Activated CD8-positive, alpha-beta T cell treated with anti-CD3 and anti-CD28 coated beads for 36 hours (primary cell): ENCODE measurements around the gene TRPV2. TPM values are rescaled to one million over a fixed set of nuclear protein-coding genes. Genes with fewer than 3 reads are reported as not detected.

Experiments
- ATAC-seq: fragments of 200-7000 bp; cut with Tn5 transposase; one replicate; pipeline ENCODE4 v1.10.0; 2021; ENCODE audit warnings: mild to moderate bottlenecking, moderate library complexity
- CTCF ChIA-PET: fragments of 350-600 bp; sonication (Branson Sonifier 250); formaldehyde crosslinking; loops from one replicate; lab custom pipeline; 2021; ENCODE audit warnings: antibody characterized with exemption; lab: Charles Lee
- POLR2A ChIA-PET: fragments of 350-600 bp; sonication (Branson Sonifier 250); formaldehyde crosslinking; loops from one replicate; lab custom pipeline; 2021; ENCODE audit warnings: antibody characterized with exemption; lab: Charles Lee
- DNase-seq: peaks from one replicate; pipeline ENCODE4 v3.0.0-alpha.2; 2020
- H3K27ac Mint-ChIP-seq: one replicate; pipeline ENCODE4 v1.8.0; 2021; ENCODE audit warnings: mild to moderate bottlenecking, mixed read lengths
- H3K27me3 Mint-ChIP-seq: one replicate; pipeline ENCODE4 v1.8.0; 2021; ENCODE audit warnings: mixed read lengths
- H3K36me3 Mint-ChIP-seq: one replicate; pipeline ENCODE4 v1.8.0; 2021; ENCODE audit warnings: low read depth, mixed read lengths
- H3K4me1 Mint-ChIP-seq: one replicate; pipeline ENCODE4 v1.8.0; 2021; ENCODE audit warnings: low read depth, mixed read lengths
- H3K4me3 Mint-ChIP-seq: one replicate; pipeline ENCODE4 v1.8.0; 2021; ENCODE audit warnings: mild to moderate bottlenecking, moderate library complexity, mixed read lengths
- H3K9me3 Mint-ChIP-seq: one replicate; pipeline ENCODE4 v1.8.0; 2021; ENCODE audit warnings: mixed read lengths
- CTCF ChIP-seq: fragments of 200-600 bp; IDR thresholded peaks from one replicate; pipeline ENCODE4 v1.8.0; 2022; ENCODE audit warnings: antibody characterized with exemption, mild to moderate bottlenecking
- intact Hi-C: fragments of 100-400 bp; cut with micrococcal nuclease; formaldehyde crosslinking; loops from one replicate; pipeline ENCODE4 v1.10.0; 2022
- total RNA-seq, 2 experiments: library from RNA; stranded (reverse); gene quantifications; one replicate each; pipeline ENCODE4 v1.2.3, GENCODE V29; 2021

Gene TRPV2
- total RNA-seq, 2 experiments from 2014 or later: 44.6 to 47.6 TPM

DNA sequence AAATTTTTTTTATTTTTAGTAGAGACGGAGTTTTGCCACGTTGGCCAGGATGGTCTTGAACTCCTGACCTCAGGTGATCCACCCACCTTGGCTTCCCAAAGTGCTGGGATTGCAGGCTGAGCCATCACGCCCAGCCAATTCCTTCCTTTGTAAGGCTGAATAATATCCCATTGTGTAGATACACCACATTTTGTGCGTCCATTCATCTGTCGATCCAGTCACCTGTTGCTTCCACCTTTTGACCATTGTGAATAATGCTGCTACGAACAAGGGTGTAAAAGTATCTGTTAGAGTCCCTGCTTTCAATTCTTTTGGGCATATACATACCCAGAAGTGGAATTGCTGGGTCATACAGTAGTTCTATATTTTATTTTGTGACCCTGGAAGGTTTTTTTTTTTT lies 15.3 kb downstream of the TRPV2 start:
- Mint-ChIP-seq H3K36me3 (peaks cover 18% of the 10 kb centered on the region), H3K27ac (no peak overlapping the region), H3K4me3 (no peak overlapping the region), H3K4me1 (peaks cover 9% of the 10 kb centered on the region), H3K27me3 (no peaks in the 10 kb centered on the region), H3K9me3 (no peaks in the 10 kb centered on the region)
- ATAC-seq: no peak
- CTCF ChIA-PET: no interaction called here
- no peak for TF ChIP-seq CTCF
- intact Hi-C loops: no loop called here
- POLR2A ChIA-PET: interaction anchor here (2.3 to 3.5 kb wide), 2 partner anchors 9 to 10 kb away, joined by 6 to 43 read pairs; no protein-coding TSS in a partner anchor
- DNase-seq: no peak

DNA sequence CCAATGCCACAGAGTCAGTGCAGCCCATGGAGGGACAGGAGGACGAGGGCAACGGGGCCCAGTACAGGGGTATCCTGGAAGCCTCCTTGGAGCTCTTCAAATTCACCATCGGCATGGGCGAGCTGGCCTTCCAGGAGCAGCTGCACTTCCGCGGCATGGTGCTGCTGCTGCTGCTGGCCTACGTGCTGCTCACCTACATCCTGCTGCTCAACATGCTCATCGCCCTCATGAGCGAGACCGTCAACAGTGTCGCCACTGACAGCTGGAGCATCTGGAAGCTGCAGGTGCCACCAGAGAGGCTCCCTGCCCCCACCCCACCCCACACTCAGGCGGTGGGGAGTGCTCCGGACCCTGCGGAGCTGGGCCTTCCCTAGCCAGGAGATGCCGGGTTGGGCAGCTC lies 16.6 kb downstream of the TRPV2 start:
- Mint-ChIP-seq H3K9me3 (no peaks in the 10 kb centered on the region), H3K4me1 (peaks cover 11% of the 10 kb centered on the region), H3K36me3 (peaks cover 13% of the 10 kb centered on the region), H3K27ac (no peak overlapping the region), H3K27me3 (no peaks in the 10 kb centered on the region), H3K4me3 (no peak overlapping the region)
- intact Hi-C loops: no loop called here
- no peak for ATAC-seq
- no peak for TF ChIP-seq CTCF
- DNase-seq: no peak
- POLR2A ChIA-PET: interaction anchor here (0.7 to 2.3 kb wide), 3 partner anchors 9 to 14 kb away, joined by 3 to 12 read pairs (median 6); no protein-coding TSS in a partner anchor
- CTCF ChIA-PET: no interaction called here

DNA sequence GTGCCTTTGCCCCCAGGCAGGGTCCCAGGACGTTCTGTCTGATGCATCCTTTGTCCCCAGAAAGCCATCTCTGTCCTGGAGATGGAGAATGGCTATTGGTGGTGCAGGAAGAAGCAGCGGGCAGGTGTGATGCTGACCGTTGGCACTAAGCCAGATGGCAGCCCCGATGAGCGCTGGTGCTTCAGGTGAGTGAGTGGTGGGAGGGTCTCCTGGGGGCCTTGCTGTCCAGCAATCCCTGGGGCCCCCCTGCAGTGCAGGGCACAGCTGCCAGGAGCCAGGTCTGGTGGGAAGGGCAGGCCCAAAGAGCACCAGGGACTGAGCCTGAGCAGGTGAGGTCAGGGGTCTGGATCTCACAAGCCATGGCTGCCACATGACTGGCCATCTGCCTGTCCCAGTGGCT lies 18.1 kb downstream of the TRPV2 start:
- Mint-ChIP-seq H3K9me3 (no peaks in the 10 kb centered on the region), H3K4me1 (peaks cover 17% of the 10 kb centered on the region), H3K36me3 (peaks cover 14% of the 10 kb centered on the region), H3K27ac (no peak overlapping the region), H3K27me3 (no peaks in the 10 kb centered on the region), H3K4me3 (no peak overlapping the region)
- DNase-seq (no peak), ATAC-seq (no peak)
- intact Hi-C loops: no loop called here
- POLR2A ChIA-PET: interaction anchor here (0.6 to 1.3 kb wide), 3 partner anchors 13 to 53 kb away, joined by 3 to 4 read pairs (median 3); partner anchors contain the start of gene UBB
- no peak for TF ChIP-seq CTCF
- CTCF ChIA-PET: interaction anchor here (0.9 kb wide), 1 partner anchor 19 kb away, joined by 3 read pairs; no protein-coding TSS in a partner anchor

- H3K9me3 Mint-ChIP-seq: no peaks in the 10 kb centered on the region
- H3K4me3 Mint-ChIP-seq: no peak overlapping the region
- H3K36me3 Mint-ChIP-seq: peaks cover 19% of the 10 kb centered on the region
- no peak for TF ChIP-seq CTCF
- H3K27ac Mint-ChIP-seq: no peak overlapping the region
- H3K4me1 Mint-ChIP-seq: peaks cover 17% of the 10 kb centered on the region
- CTCF ChIA-PET: no interaction called here
- no peaks in the 10 kb centered on the region for H3K27me3 Mint-ChIP-seq
- DNase-seq (no peak), ATAC-seq (no peak)
- intact Hi-C loops: loop anchor here (5.0 kb wide), 1 partner anchor 147 kb away; no protein-coding TSS in a partner anchor
- POLR2A ChIA-PET: no interaction called here
These were observed 19.3 kb downstream of the TRPV2 start for GRCh38 chr17:16434662-16435061.
